Peyer's patch (tissue), 4 donors: ENCODE measurements around the gene ODF2. TPM values are rescaled to one million over a fixed set of nuclear protein-coding genes. Genes with fewer than 3 reads are reported as not detected.

Source experiments
- DNase-seq, 3 donors: peaks; one replicate each; pipeline ENCODE4 v3.0.0-alpha.2; 2017 to 2019
- H3K27ac ChIP-seq, 4 donors: fragments of 200-600 bp; sonication (generic); one replicate each; pipeline ENCODE4 v1.5.1; 2016 to 2019
- H3K27me3 ChIP-seq, 2 donors: fragments of 200-600 bp; sonication (generic); one replicate each; pipeline ENCODE4 v1.5.1; 2019
- H3K36me3 ChIP-seq, 3 donors: fragments of 200-600 bp; sonication (generic); one replicate each; pipeline ENCODE4 v1.5.1; 2016 to 2019
- H3K4me1 ChIP-seq, 4 donors: fragments of 200-600 bp; sonication (generic); one replicate each; pipeline ENCODE4 v1.5.1; 2016 to 2019
- H3K4me3 ChIP-seq, 4 donors: fragments of 200-600 bp; sonication (generic); 1 replicate in 3 of 4; 2 replicates in 1 of 4; pipeline ENCODE4 v1.5.1; 2016 to 2019; ENCODE audit warnings: mild to moderate bottlenecking in 1 of 4
- H3K9me3 ChIP-seq, 4 donors: fragments of 200-600 bp; sonication (generic); one replicate each; pipeline ENCODE4 v1.5.1; 2016 to 2019; ENCODE audit warnings: mild to moderate bottlenecking in 1 of 4
- CTCF ChIP-seq, 6 experiments: fragments of 450-650 bp in 4 of 6; fragments of 200-600 bp in 2 of 6; sonication (generic) in 1 of 6; IDR thresholded peaks; one replicate each; pipeline ENCODE4 v1.5.1; 2017 to 2019; ENCODE audit warnings: antibody characterized with exemption in 6 of 6, mild to moderate bottlenecking in 3 of 6, moderate library complexity in 1 of 6
- POLR2A ChIP-seq, 2 donors: fragments of 450-650 bp; IDR thresholded peaks; one replicate each; pipeline ENCODE4 v1.5.1; 2017; ENCODE audit warnings: antibody characterized with exemption in 2 of 2, mild to moderate bottlenecking in 2 of 2, moderate library complexity in 2 of 2
- total RNA-seq, 4 donors: library from RNA; depleted of rRNA; stranded (reverse); fragments of >200 nt; gene quantifications; one replicate each; pipeline ENCODE4 v1.1.0, GENCODE V29; 2016

ODF2 gene
- total RNA-seq, 4 donors from 2014 or later: 8.4 to 83.3 (median 25.7) TPM

DNA sequence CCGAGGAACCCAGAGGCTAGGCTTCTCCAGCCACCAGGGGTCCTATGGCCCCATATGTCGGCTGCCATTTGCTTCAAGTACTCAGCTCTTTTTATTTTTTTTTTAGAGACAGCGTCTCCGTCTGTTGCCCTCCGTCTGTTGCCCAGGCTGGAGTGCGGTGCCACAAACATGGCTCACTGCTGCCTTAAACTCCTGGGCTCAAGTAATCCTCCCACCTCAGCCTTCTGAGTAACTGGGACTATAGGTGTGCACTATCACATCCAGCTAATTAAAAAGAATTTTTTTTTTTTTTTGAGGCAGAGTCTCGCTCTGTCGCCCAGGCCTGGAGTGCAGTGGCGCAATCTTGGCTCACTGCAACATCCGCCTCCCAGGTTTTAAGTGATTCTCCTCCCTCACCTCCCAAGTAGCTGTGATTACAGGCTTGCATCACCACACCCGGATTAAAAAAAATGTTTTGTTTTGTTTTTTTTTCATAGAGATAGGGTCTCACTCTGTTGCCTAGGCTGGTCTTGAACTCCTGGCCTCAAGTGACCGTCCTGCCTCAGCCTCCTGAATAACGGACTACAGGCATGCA, 26.2 kb upstream of the ODF2 start:
- DNase-seq: no peak
- no peak overlapping the region for H3K27ac ChIP-seq
- no peaks in the 10 kb centered on the region for H3K36me3 ChIP-seq

GRCh38 chr9:128431207-128431606, 24.6 kb upstream of the ODF2 start:
- H3K9me3 ChIP-seq: no peaks in the 10 kb centered on the region
- TF ChIP-seq CTCF (IDR thresholded peaks at IDR 0.05): no peak
- TF ChIP-seq POLR2A (IDR thresholded peaks at IDR 0.05): no peak
- H3K4me3 ChIP-seq: no peak overlapping the region
- no peak for DNase-seq
- H3K4me1 ChIP-seq: no peaks in the 10 kb centered on the region
- no peaks in the 10 kb centered on the region for H3K36me3 ChIP-seq
- H3K27ac ChIP-seq: no peak overlapping the region
- H3K27me3 ChIP-seq: no peaks in the 10 kb centered on the region

More for the DNA sequence above, 26.2 kb upstream of the ODF2 start:
- H3K9me3 ChIP-seq: no peaks in the 10 kb centered on the region
- no peak overlapping the region for H3K4me3 ChIP-seq
- no peaks in the 10 kb centered on the region for H3K27me3 ChIP-seq
- TF ChIP-seq POLR2A (IDR thresholded peaks at IDR 0.05): no peak
- no peak for TF ChIP-seq CTCF (IDR thresholded peaks at IDR 0.05)
- H3K4me1 ChIP-seq: no peaks in the 10 kb centered on the region

DNA sequence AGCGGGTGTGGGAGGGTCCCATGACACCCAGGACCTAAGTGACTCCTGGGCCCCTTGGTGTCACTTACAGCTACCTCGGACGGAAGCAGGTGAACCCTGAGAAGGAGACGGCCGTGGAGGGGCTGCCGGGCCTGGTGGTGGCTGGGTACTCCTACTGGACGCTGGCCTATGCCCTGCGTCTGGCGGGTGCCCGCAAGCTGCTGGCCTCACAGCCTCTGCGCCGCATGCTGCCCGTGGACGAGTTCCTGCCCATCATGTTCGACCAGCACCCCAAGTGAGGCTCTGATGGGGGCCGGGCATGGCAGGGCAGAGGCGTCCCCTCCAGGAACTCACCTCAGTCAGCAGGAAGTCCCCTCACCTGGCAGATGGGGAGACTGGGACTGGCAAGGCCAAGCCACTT, 21.5 kb upstream of the ODF2 start:
- Histone ChIP-seq H3K4me3 (no peak overlapping the region), H3K27ac (no peak overlapping the region), H3K4me1 (no peaks in the 10 kb centered on the region), H3K9me3 (no peaks in the 10 kb centered on the region), H3K27me3 (no peaks in the 10 kb centered on the region), H3K36me3 (no peaks in the 10 kb centered on the region)
- no peak for DNase-seq
- no peak for TF ChIP-seq POLR2A (IDR thresholded peaks at IDR 0.05)
- TF ChIP-seq CTCF (IDR thresholded peaks at IDR 0.05): no peak

- H3K36me3 ChIP-seq: no peaks in the 10 kb centered on the region
- TF ChIP-seq CTCF (IDR thresholded peaks at IDR 0.05): no peak
- TF ChIP-seq POLR2A (IDR thresholded peaks at IDR 0.05): no peak
- H3K4me1 ChIP-seq: no peaks in the 10 kb centered on the region
Observed at GRCh38 chr9:128435611-128436010, 20.2 kb upstream of the ODF2 start.

GRCh38 chr9:128438343-128439109, 17.3 kb upstream of the ODF2 start:
- Histone ChIP-seq H3K27ac (no peak overlapping the region), H3K4me1 (no peaks in the 10 kb centered on the region), H3K4me3 (no peak overlapping the region), H3K27me3 (no peaks in the 10 kb centered on the region), H3K36me3 (no peaks in the 10 kb centered on the region), H3K9me3 (no peaks in the 10 kb centered on the region)
- TF ChIP-seq CTCF (IDR thresholded peaks at IDR 0.05) (peak; percentile 82 to 98 (median 85)), POLR2A (IDR thresholded peaks at IDR 0.05) (no peak)
- DNase-seq: peak; percentile 74 to 91 (median 89)

More at GRCh38 chr9:128435611-128436010, 20.2 kb upstream of the ODF2 start:
- H3K27me3 ChIP-seq: no peaks in the 10 kb centered on the region
- no peak overlapping the region for H3K27ac ChIP-seq
- no peak for DNase-seq
- H3K9me3 ChIP-seq: no peaks in the 10 kb centered on the region
- H3K4me3 ChIP-seq: no peak overlapping the region
